ENCODE results near the gene CEP192. TPM values are rescaled to one million over a fixed set of nuclear protein-coding genes. Genes with fewer than 3 reads are reported as not detected.

Gene CEP192
- total RNA-seq, 3 donors from 2014 or later (not counting 1 experiment from before 2014, with no cell fraction given): 41.3 to 47.9 (median 43.4) TPM

- no peak overlapping the region for H3K4me3 ChIP-seq (ENCODE audit: low read length)
- Mint-ChIP-seq H3K9me3 (no peaks in the 10 kb centered on the region), H3K4me3 (no peak overlapping the region), H3K4me1 (peaks cover 0 to 4% of the 10 kb centered on the region in 2 donors), H3K36me3 (peaks cover 48% of the 10 kb centered on the region), H3K27me3 (ENCODE audit: low read depth in 2 of 2) (no peaks in the 10 kb centered on the region), H3K27ac (no peak overlapping the region)
- no peaks in the 10 kb centered on the region for H3K4me1 ChIP-seq (ENCODE audit: control insufficient read depth, insufficient read depth, low read length)
- ATAC-seq (no peak), DNase-seq (no peak)
- H3K27me3 ChIP-seq (ENCODE audit: control insufficient read depth, insufficient read depth, low read length): no peaks in the 10 kb centered on the region
- no peak overlapping the region for H3K27ac ChIP-seq (ENCODE audit: low read length)
- WGBS (ENCODE audit: insufficient coverage): 87% methylated on average over 9 of the region's 10 CpGs
- no peaks in the 10 kb centered on the region for H3K9me3 ChIP-seq (ENCODE audit: control insufficient read depth, insufficient read depth, low read length)
- intact Hi-C loops (cut with micrococcal nuclease): no loop called here
- H3K36me3 ChIP-seq (ENCODE audit: control insufficient read depth, insufficient read depth, low read length): peaks cover 61% of the 10 kb centered on the region
- TF ChIP-seq, protein P1, sequence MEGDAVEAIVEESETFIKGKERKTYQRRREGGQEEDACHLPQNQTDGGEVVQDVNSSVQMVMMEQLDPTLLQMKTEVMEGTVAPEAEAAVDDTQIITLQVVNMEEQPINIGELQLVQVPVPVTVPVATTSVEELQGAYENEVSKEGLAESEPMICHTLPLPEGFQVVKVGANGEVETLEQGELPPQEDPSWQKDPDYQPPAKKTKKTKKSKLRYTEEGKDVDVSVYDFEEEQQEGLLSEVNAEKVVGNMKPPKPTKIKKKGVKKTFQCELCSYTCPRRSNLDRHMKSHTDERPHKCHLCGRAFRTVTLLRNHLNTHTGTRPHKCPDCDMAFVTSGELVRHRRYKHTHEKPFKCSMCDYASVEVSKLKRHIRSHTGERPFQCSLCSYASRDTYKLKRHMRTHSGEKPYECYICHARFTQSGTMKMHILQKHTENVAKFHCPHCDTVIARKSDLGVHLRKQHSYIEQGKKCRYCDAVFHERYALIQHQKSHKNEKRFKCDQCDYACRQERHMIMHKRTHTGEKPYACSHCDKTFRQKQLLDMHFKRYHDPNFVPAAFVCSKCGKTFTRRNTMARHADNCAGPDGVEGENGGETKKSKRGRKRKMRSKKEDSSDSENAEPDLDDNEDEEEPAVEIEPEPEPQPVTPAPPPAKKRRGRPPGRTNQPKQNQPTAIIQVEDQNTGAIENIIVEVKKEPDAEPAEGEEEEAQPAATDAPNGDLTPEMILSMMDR (IDR thresholded peaks at IDR 0.05): no peak
These were observed 108.0 kb downstream of the CEP192 start for GRCh38 chr18:13099113-13099512.

DNA sequence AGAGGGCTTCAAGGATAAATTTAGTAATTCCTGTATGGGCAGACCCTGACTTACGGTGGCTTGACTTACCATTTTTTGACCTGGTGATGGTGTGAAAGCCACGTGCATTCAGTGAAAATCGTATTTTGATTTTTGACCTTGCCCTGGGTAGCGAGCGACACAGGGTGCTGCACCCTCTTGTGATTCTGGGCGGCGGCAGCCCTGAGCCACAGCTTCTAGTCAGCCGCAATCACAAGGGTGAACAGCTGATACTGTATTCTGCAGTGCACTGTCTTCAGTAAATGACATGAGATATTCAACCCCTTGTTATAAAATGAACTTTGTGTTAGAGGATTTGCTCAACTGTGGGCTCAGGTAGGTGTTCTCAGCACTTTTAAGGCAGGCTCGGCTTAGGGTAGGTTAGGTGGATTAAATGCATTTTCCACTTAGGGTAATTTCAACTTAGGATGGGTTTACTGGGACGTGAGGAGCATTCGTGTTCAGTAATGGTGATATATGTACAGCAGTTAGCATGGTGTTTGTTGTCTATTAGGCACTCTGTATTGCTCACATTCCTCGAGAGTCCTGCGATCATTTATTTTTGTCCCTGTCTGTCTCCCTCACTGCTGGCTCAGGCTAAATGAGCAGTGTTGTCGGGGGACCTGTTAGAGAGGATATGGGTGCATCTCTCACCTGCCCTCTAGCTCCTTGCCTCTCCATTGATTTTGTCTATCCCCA lies 109.9 kb downstream of the CEP192 start:
- no peak for ATAC-seq
- H3K9me3 ChIP-seq (ENCODE audit: control insufficient read depth, insufficient read depth, low read length): no peaks in the 10 kb centered on the region
- H3K27me3 ChIP-seq (ENCODE audit: control insufficient read depth, insufficient read depth, low read length): no peaks in the 10 kb centered on the region
- intact Hi-C loops (cut with micrococcal nuclease): no loop called here
- H3K4me3 Mint-ChIP-seq: no peak overlapping the region
- H3K36me3 ChIP-seq (ENCODE audit: control insufficient read depth, insufficient read depth, low read length): peaks cover 67% of the 10 kb centered on the region
- no peak overlapping the region for H3K4me3 ChIP-seq (ENCODE audit: low read length)
- no peaks in the 10 kb centered on the region for H3K4me1 ChIP-seq (ENCODE audit: control insufficient read depth, insufficient read depth, low read length)
- no peak for DNase-seq
- H3K36me3 Mint-ChIP-seq: peaks cover 47% of the 10 kb centered on the region
- H3K27me3 Mint-ChIP-seq (ENCODE audit: low read depth in 2 of 2): no peaks in the 10 kb centered on the region
- H3K27ac ChIP-seq (ENCODE audit: low read length): no peak overlapping the region
- TF ChIP-seq, protein P1 (IDR thresholded peaks at IDR 0.05): no peak
- 91% methylated on average over 14 of the region's 14 CpGs for WGBS (ENCODE audit: insufficient coverage)
- H3K4me1 Mint-ChIP-seq: peaks cover 16 to 21% of the 10 kb centered on the region in 2 donors
- peaks cover 0 to 1% of the 10 kb centered on the region in 2 donors for H3K9me3 Mint-ChIP-seq
- H3K27ac Mint-ChIP-seq: no peak overlapping the region

- DNase-seq (no peak), ATAC-seq (no peak)
- H3K9me3 ChIP-seq (ENCODE audit: control insufficient read depth, insufficient read depth, low read length): no peaks in the 10 kb centered on the region
- H3K4me3 ChIP-seq (ENCODE audit: low read length): no peak overlapping the region
- TF ChIP-seq, protein P1 (IDR thresholded peaks at IDR 0.05): no peak
- intact Hi-C loops (cut with micrococcal nuclease): no loop called here
- Mint-ChIP-seq H3K27me3 (ENCODE audit: low read depth in 2 of 2) (no peaks in the 10 kb centered on the region), H3K27ac (no peak overlapping the region), H3K9me3 (peaks cover 3% of the 10 kb centered on the region in 2 donors), H3K4me1 (peaks cover 22 to 27% of the 10 kb centered on the region in 2 donors), H3K36me3 (peaks cover 49% of the 10 kb centered on the region), H3K4me3 (no peak overlapping the region)
- WGBS (ENCODE audit: insufficient coverage): 96% methylated on average over 4 of the region's 4 CpGs
- H3K27ac ChIP-seq (ENCODE audit: low read length): no peak overlapping the region
- peaks cover 67% of the 10 kb centered on the region for H3K36me3 ChIP-seq (ENCODE audit: control insufficient read depth, insufficient read depth, low read length)
- H3K4me1 ChIP-seq (ENCODE audit: control insufficient read depth, insufficient read depth, low read length): no peaks in the 10 kb centered on the region
- no peaks in the 10 kb centered on the region for H3K27me3 ChIP-seq (ENCODE audit: control insufficient read depth, insufficient read depth, low read length)
These were observed 110.6 kb downstream of the CEP192 start for GRCh38 chr18:13101659-13102197.
